GM10847 (cell line): ENCODE data around the gene ZNF106.

Experiments
- POLR2A ChIP-seq: IDR thresholded peaks from 2 replicates; pipeline ENCODE4 v1.6.1; 2011; ENCODE audit not compliant: insufficient read length; ENCODE audit errors: extremely low read depth

ZNF106 gene

DNA sequence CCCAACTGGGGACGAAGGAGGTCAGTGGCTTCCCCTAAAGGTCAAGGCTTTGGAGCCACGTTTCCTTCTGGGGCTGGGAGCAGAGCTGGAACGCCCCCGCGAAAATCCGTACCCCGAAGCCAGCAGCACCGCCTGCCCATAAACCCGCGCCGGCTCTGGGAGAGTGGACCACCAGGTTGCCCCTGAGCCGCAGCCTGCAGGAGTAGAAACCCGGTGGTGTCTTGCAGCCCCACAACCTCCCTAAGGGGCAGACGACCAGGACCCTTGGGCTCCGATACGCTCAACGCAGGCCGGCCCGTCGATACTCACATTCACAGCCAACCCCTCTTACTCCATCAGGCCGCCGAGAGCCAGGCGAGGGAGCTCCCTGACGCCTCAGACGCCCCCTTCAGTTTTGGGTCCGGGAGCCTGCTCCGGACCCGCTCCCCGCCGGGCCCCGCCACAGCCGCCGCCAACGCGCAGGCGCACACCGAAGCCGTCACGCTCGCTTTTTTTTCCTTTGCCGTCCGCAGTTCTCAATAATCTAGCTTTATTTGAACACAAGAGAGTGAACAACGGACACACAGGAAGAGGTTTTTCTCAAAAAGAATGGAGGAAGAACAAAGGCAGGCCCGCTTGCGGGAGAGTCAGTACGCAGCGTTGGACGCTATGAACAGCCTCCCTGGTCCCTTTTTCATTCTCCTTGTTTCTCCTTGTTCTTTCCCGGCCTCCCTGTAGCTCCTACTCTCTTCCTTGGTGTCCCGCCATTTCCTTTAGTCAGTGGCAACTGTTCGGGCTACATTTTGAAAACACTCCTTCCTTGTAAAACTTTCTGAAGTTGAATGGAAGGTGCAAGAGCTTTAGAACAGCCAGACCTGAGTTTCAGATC lies at the start of gene ZNF106:
ZNF106 (minus strand) TSS at position 471 of the 868 bp plus-strand sequence. CDS start 18,852 bp downstream, outside the sequence.
- TF ChIP-seq POLR2A = peak; percentile 79

GRCh38 chr15:42533246-42533645 lies 42.3 kb upstream of the ZNF106 start:
- no peak for TF ChIP-seq POLR2A

GRCh38 chr15:42528970-42529369 lies 38.0 kb upstream of the ZNF106 start:
- no peak for TF ChIP-seq POLR2A

GRCh38 chr15:42523331-42523730 lies 32.4 kb upstream of the ZNF106 start:
- TF ChIP-seq POLR2A = no peak

DNA sequence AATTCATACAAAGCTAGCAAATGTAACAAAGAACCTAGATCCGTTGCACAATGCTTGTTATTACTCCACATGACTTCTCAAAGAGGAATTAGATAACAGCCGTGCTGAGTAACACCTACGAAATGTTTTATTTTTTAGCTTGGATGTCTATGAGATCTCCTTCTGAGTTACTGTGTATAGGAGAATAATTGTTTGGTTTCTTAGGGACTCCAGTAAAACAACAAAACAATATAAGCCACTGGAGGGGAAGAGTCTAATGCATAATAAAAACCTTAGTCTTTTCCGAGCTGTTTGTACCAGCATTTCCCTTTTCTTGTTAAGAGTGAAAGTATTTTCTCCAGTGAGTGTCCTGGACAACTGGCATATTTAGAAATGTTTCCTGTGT lies 20.1 kb upstream of the ZNF106 start:
- no peak for TF ChIP-seq POLR2A

- no peak for TF ChIP-seq POLR2A
These were observed 19.5 kb upstream of the ZNF106 start for GRCh38 chr15:42510258-42511006.

GRCh38 chr15:42508263-42508690 lies 17.3 kb upstream of the ZNF106 start:
- no peak for TF ChIP-seq POLR2A

- TF ChIP-seq POLR2A = no peak
These were observed 16.6 kb upstream of the ZNF106 start for GRCh38 chr15:42507514-42507913.

DNA sequence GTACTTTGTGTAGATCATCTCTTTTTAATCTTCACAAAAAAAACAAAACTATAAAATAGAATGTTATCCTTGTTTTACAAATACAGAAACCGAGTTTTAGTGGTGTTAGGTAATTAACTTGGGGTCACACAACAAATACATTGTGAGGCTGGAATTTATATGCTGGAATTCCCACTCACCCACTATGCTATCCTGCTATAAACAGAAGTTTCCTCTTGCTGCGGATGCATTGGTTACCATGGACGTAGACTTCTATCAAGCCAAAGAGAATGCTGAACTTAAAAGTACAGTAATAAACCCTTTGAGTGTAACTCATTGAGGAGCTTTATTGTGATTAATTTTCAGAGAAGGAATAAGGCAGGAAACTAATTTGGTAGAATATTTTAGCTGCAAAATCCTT lies 13.7 kb upstream of the ZNF106 start:
- TF ChIP-seq POLR2A = no peak

DNA sequence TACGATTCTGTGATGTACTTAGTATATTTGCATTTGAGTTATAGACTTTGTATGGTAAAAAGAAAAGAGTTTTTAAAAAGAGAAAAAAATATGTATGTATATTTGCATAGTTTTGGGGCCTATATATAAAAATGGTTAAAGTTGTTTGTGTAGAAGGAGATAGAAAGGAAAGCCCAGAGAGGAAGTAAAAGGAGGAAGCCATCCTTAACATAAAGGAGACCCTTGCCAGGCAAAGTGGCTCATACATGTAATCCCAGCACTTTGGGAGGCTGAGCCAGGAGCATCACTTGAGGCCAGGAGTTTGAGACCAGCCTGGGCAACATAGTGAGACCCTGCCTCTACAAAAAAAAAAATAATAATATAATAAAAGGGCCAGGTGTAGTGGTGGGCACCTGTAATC lies 12.9 kb upstream of the ZNF106 start:
- TF ChIP-seq POLR2A = no peak

DNA sequence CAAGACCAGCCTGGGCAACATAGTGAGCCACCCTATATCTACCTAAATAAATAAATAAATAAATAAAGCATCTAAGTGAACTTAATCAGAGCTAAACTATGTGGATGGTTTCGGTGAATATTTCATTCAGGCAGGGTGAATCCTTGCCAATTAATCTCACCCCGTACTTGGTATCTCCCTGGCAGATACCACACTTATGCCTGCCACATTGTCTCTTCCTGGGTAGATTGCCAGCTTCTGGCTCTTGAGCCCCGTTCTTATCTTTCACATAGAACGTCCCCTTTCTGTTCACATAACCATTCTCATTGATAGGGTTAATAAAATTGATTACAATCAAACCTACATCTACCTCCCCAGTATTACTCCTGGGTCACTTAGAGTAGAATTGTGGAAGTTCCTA lies 11.5 kb upstream of the ZNF106 start:
- no peak for TF ChIP-seq POLR2A

DNA sequence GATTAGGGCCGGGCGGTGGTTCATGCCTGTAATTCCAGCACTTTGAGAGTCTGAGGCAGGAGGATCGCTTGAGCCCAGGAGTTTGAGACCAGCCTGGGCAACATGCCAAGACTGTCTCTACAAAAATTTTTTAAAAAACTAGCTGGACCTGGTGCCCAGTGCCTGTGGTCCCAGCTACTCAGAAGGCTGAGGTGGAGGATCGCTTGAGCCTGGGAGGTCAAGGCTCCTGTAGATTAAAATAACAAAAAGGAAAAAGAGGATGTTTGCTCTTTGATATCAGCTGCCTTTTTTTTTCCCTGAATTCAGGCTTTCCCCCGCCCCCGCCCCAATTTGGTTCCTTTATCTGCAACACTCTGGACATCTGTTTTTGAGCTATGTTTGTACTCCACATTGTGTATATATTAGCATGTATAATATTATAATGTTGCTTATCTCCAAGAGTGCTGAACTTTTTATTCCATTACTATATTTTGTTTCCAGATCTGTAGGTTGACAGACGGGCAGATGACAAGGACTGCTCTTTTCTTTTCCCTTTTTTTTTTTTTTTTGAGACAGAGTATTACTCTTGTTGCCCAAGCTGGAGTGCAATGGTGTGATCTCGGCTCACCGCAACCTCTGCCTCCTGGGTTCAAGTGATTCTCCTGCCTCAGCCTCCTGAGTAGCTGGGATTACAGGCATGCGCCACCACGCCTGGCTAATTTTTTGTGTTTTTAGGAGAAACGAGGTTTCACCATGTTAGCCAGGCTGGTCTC lies 9.1 kb upstream of the ZNF106 start:
- no peak for TF ChIP-seq POLR2A

DNA sequence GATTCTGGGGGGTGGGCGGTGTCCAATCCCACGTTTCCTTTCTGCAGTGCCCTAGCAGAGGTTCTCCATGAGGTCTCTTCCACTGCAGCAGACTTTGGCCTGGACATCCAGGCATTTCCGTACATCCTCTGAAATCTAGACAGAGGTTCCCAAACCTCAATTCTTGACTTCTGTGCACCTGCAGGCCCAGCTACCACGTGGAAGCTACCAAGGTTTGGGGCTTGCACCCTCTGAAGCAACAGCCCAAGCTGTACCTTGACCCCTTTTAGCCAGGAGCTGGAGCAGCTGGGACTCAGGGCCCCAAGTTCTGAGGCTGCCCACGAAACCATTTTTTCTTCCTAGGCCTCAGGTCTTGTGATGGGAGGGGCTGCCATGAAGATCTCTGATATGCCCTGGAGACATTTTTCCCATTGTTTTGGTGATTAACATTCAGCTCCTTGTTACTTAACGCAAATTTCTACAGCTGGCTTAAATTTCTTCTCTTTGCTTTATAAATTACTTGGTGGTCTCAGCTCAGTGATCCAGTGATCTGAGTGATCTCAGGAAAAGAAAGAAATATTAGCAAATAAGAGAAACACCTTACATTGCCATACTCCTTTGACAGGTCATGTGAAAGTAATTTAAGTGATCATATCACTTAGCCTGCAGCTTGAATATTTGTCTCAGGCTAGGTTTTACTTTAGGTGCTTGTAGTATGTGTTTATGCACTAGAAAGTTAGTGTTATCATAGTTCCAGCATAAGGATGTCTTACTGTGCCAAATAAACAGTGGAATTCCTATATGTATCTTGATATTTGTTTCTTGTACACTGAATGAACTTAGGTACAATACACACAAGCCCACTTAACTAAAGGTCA lies 7.5 kb upstream of the ZNF106 start:
- no peak for TF ChIP-seq POLR2A

DNA sequence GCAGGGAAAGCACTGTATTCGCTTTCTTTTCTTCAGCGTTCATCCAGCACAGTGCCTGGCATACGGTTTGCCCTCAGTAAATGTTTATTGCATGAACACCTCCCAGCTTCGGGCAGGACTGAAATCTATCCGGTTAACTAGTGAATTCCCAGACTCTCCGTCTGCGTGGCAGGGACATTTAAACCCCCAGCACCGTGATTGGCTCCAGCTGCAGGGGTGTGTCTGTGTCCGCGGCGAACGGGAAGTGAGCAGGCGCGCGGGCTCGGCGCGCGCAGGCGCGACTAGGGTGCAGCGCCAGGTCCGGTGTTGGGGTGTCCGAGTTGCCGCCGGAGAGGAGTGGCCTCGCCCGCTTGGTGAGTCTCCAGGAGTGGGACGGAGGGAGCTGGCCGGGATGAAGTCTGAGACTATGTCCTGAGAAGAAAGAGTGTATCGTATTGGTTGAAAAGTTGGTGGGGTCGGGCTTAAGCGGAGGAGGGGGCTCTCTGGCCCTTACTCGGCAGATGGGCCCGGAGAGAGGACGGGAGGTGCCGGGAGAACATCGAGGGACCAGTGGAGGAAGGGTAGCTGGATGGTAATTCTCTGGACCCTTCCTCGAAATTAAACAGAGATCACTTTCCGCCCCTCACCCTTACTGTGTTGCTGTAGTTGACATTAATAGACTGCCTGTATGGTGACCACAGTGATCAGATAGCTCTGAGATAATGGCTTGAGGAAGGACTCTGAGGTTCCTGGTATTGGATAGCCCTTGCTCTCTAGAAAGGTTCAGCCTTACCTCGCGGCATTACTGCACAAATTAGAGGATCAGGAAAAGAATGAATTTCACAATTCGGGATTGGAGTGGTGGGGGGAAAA lies 4.6 kb upstream of the ZNF106 start, which contains the start of gene SNAP23:
SNAP23 (plus strand) TSS at position 274 of the 852 bp plus-strand sequence. CDS start 16,213 bp downstream, outside the sequence.
- TF ChIP-seq POLR2A = peak; percentile 79
